HepG2 (cell line): ENCODE results near the gene LLGL2. TPM values are rescaled to one million over a fixed set of nuclear protein-coding genes. Genes with fewer than 3 reads are reported as not detected.

Source experiments
- ARID5B ChIP-seq: IDR thresholded peaks from 2 replicates; pipeline ENCODE4 v1.4.0; 2020; ENCODE audit warnings: mild to moderate bottlenecking, missing genetic modification reagents
- CREM ChIP-seq, 2 experiments: sonication (generic) in 1 of 2; formaldehyde crosslinking in 1 of 2; IDR thresholded peaks; 2 replicates each; pipeline versions ENCODE4 v1.4.0 to v1.6.1; 2016 to 2020; ENCODE audit warnings: antibody characterized with exemption in 1 of 2, mild to moderate bottlenecking in 1 of 2, missing genetic modification reagents in 1 of 2
- ETV6 ChIP-seq: sonication (generic); formaldehyde crosslinking; conservative IDR thresholded peaks from 2 replicates; pipeline ENCODE4 v1.4.0; 2020; ENCODE audit warnings: missing genetic modification reagents
- GMEB1 ChIP-seq: sonication (generic); formaldehyde crosslinking; IDR thresholded peaks from 2 replicates; pipeline ENCODE4 v1.5.1; 2020; ENCODE audit warnings: missing genetic modification reagents, mild to moderate bottlenecking, borderline replicate concordance
- HCFC1 ChIP-seq: fragments of 150-350 bp; IDR thresholded peaks from 2 replicates; pipeline ENCODE4 v1.6.1; 2014; ENCODE audit warnings: low read depth, low read length
- HDAC1 ChIP-seq: sonication (generic); formaldehyde crosslinking; IDR thresholded peaks from 2 replicates; pipeline ENCODE4 v1.5.1; 2020; ENCODE audit warnings: mild to moderate bottlenecking, missing genetic modification reagents
- HOXA7 ChIP-seq: sonication (generic); formaldehyde crosslinking; IDR thresholded peaks from 2 replicates; pipeline ENCODE4 v1.8.1; 2022; ENCODE audit warnings: mild to moderate bottlenecking, missing genetic modification reagents, moderate library complexity
- IKZF4 ChIP-seq: sonication (generic); formaldehyde crosslinking; IDR thresholded peaks from 2 replicates; pipeline ENCODE4 v1.5.1; 2020; ENCODE audit warnings: borderline replicate concordance, mild to moderate bottlenecking, low read depth, missing genetic modification reagents; ENCODE audit errors: not compliant biosample characterization
- MBD4 ChIP-seq: IDR thresholded peaks from 2 replicates; pipeline ENCODE4 v1.6.1; 2012; ENCODE audit warnings: low read length, inconsistent platforms, borderline replicate concordance
- NR2C2 ChIP-seq: sonication (generic); formaldehyde crosslinking; IDR thresholded peaks from 2 replicates; pipeline ENCODE4 v1.4.0; 2020; ENCODE audit warnings: missing genetic modification reagents, mild to moderate bottlenecking, moderate library complexity, borderline replicate concordance
- PPARG ChIP-seq: conservative IDR thresholded peaks from 2 replicates; pipeline ENCODE4 v1.6.1; 2016; ENCODE audit warnings: missing biosample characterization, missing genetic modification reagents
- SIX1 ChIP-seq: sonication (generic); formaldehyde crosslinking; IDR thresholded peaks from 2 replicates; pipeline ENCODE4 v1.4.0; 2020; ENCODE audit warnings: missing genetic modification reagents, borderline replicate concordance
- TBX3 ChIP-seq: fragments of 450-650 bp; IDR thresholded peaks from 2 replicates; pipeline ENCODE4 v1.6.1; 2017; ENCODE audit warnings: antibody characterized with exemption, mild to moderate bottlenecking, inconsistent platforms, borderline replicate concordance
- ZNF224 ChIP-seq: sonication (generic); formaldehyde crosslinking; IDR thresholded peaks from 2 replicates; pipeline ENCODE4 v1.5.0; 2020; ENCODE audit warnings: mild to moderate bottlenecking, missing genetic modification reagents
- ZNF605 ChIP-seq: sonication (generic); formaldehyde crosslinking; IDR thresholded peaks from 2 replicates; pipeline ENCODE4 v1.8.0; 2022; ENCODE audit warnings: mild to moderate bottlenecking, missing genetic modification reagents
- polyA plus RNA-seq, 8 experiments: library from polyadenylated mRNA; depleted of rRNA in 3 of 8; stranded (reverse) in 7 of 8; unstranded in 1 of 8; fragments of >200 nt; fragmentation: Illumina TruSeq in 4 of 8; extraction: Trizol in 4 of 8; gene quantifications; 2 replicates each; pipeline versions ENCODE4 v1.2.1 to v1.2.3, GENCODE V29; 2011 to 2016; ENCODE audit warnings: low read depth in 4 of 8, missing spikeins in 1 of 8, mixed read lengths in 1 of 8; ENCODE audit not compliant: insufficient read depth in 1 of 8
- total RNA-seq, 5 experiments: library from RNA; depleted of rRNA; stranded (reverse); fragments of >200 nt; fragmentation: Illumina TruSeq; extraction: Trizol; gene quantifications; 2 replicates each; pipeline ENCODE4 v1.2.3, GENCODE V29; 2016; ENCODE audit warnings: low read depth in 1 of 5
- TF ChIP-seq, protein P1 (sequence below): sonication (generic); formaldehyde crosslinking; IDR thresholded peaks from 2 replicates; pipeline ENCODE4 v1.4.0; 2020; ENCODE audit warnings: missing genetic modification reagents, mild to moderate bottlenecking, borderline replicate concordance
- TF ChIP-seq, protein P2 (sequence below): sonication (generic); formaldehyde crosslinking; IDR thresholded peaks from 2 replicates; pipeline ENCODE4 v1.8.1; 2023; ENCODE audit warnings: missing genetic modification reagents, inconsistent platforms, borderline replicate concordance
- TF ChIP-seq, protein P3 (sequence below): sonication (generic); formaldehyde crosslinking; IDR thresholded peaks from 2 replicates; pipeline ENCODE4 v1.4.0; 2020; ENCODE audit warnings: missing genetic modification reagents
- TF ChIP-seq, protein P4 (sequence below): IDR thresholded peaks from 2 replicates; pipeline ENCODE4 v1.6.1; 2016; ENCODE audit warnings: low read depth, borderline replicate concordance

The LLGL2 gene
- total and polyA plus RNA-seq, 2 of the 13 experiments (the other 11 are each of a cell fraction or from before 2014, with no cell fraction given), result 83.0 to 86.7 TPM

DNA sequence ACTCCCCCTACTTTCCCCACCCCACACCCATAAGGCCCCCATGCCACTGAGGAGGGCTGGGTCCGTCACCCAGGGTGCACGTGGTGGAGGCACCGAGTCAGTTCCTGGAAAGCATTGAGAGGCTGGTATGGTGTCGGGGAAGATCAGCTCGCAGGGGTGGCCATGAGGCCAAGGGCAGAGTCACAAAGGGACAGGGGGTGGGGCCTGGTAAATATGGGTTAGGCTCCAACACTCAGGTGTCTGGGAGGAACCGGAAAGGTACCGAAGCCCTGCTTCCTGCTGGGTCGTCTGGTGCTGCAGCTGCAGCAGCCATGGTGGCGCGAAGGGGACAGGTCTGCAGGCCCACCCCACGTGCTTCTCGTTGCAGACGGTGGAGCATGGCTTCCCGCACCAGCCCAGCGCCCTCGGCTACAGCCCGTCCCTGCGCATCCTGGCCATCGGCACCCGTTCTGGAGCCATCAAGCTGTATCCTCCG is 30.2 kb downstream of the LLGL2 start (continued):
- TF ChIP-seq ARID5B (peak; percentile 57; the same call in 1 of the 2 replicates), ETV6 (CRISPR knock-in tag) (no peak), HCFC1 (no peak), IKZF4 (CRISPR knock-in tag) (no peak), CREM (IDR thresholded peaks at IDR 0.05) (no peak; the same call in 1 of the 2 replicates), CREM (CRISPR knock-in tag; IDR thresholded peaks at IDR 0.05) (no peak), PPARG (CRISPR knock-in tag) (no peak), MBD4 (no peak), NR2C2 (CRISPR knock-in tag) (no peak), HOXA7 (CRISPR knock-in tag) (no peak), SIX1 (CRISPR knock-in tag) (no peak), GMEB1 (no peak), ZNF224 (CRISPR knock-in tag) (no peak), TBX3 (no peak), HDAC1 (CRISPR knock-in tag) (no peak), ZNF605 (CRISPR knock-in tag) (no peak)
- TF ChIP-seq, protein P1, sequence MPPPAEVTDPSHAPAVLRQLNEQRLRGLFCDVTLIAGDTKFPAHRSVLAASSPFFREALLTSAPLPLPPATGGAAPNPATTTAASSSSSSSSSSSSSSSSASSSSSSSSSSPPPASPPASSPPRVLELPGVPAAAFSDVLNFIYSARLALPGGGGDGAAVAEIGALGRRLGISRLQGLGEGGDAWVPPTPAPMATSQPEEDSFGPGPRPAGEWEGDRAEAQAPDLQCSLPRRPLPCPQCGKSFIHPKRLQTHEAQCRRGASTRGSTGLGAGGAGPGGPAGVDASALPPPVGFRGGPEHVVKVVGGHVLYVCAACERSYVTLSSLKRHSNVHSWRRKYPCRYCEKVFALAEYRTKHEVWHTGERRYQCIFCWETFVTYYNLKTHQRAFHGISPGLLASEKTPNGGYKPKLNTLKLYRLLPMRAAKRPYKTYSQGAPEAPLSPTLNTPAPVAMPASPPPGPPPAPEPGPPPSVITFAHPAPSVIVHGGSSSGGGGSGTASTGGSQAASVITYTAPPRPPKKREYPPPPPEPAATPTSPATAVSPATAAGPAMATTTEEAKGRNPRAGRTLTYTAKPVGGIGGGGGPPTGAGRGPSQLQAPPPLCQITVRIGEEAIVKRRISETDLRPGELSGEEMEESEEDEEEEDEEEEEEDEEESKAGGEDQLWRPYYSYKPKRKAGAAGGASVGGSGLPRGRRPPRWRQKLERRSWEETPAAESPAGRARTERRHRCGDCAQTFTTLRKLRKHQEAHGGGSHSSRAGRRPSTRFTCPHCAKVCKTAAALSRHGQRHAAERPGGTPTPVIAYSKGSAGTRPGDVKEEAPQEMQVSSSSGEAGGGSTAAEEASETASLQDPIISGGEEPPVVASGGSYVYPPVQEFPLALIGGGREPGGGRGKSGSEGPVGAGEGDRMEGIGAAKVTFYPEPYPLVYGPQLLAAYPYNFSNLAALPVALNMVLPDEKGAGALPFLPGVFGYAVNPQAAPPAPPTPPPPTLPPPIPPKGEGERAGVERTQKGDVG, result peak; percentile 51; the same call in 1 of the 2 replicates
- TF ChIP-seq, protein P2, sequence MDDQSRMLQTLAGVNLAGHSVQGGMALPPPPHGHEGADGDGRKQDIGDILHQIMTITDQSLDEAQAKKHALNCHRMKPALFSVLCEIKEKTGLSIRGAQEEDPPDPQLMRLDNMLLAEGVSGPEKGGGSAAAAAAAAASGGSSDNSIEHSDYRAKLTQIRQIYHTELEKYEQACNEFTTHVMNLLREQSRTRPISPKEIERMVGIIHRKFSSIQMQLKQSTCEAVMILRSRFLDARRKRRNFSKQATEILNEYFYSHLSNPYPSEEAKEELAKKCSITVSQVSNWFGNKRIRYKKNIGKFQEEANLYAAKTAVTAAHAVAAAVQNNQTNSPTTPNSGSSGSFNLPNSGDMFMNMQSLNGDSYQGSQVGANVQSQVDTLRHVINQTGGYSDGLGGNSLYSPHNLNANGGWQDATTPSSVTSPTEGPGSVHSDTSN (CRISPR knock-in tag), result no peak
- TF ChIP-seq, protein P3, sequence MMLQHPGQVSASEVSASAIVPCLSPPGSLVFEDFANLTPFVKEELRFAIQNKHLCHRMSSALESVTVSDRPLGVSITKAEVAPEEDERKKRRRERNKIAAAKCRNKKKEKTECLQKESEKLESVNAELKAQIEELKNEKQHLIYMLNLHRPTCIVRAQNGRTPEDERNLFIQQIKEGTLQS, result no peak
- TF ChIP-seq, protein P4, sequence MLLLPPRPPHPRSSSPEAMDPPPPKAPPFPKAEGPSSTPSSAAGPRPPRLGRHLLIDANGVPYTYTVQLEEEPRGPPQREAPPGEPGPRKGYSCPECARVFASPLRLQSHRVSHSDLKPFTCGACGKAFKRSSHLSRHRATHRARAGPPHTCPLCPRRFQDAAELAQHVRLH, result no peak
